T-cell (primary cell): ENCODE results near the gene SCPEP1. TPM values are rescaled to one million over a fixed set of nuclear protein-coding genes. Genes with fewer than 3 reads are reported as not detected.
A peak's percentile ranks its signal among the peaks of the same experiment; 100 is the strongest.
"Not testable (repeated sequence)": the region's sequence is repeated elsewhere in the genome, so short reads cannot be mapped to it uniquely, and the experiment has no call there.

Source experiments
- ATAC-seq, 4 experiments: fragments of 200-7000 bp in 3 of 4; fragments of 150-1000 bp in 1 of 4; cut with Tn5 transposase; replicated peaks in 1 of 4; 1 replicate in 3 of 4; 2 replicates in 1 of 4; pipeline ENCODE4 v1.10.0; 2021; ENCODE audit warnings: moderate library complexity in 3 of 4, mild to moderate bottlenecking in 2 of 4, moderate number of reproducible peaks in 1 of 4
- CTCF ChIA-PET, 2 donors: fragments of 300-600 bp; sonication (Branson Sonifier 250); formaldehyde crosslinking; loops; one replicate each; lab custom pipeline; 2022; ENCODE audit warnings: antibody characterized with exemption in 2 of 2; lab: Charles Lee
- POLR2A ChIA-PET, 2 donors: fragments of 300-600 bp; sonication (Branson Sonifier 250); formaldehyde crosslinking; loops; one replicate each; lab custom pipeline; 2022; ENCODE audit warnings: antibody characterized with exemption in 2 of 2; lab: Charles Lee
- DNase-seq, 35 experiments: peaks; one replicate each; pipeline versions ENCODE4 v3.0.0 to v3.0.0-alpha.2; 2013 to 2023
- H3K27ac ChIP-seq: one replicate; pipeline ENCODE4 v1.5.1; 2013; ENCODE audit warnings: low read length
- H3K27me3 ChIP-seq, 2 experiments: replicated peaks in 1 of 2; 1 replicate in 1 of 2; 2 replicates in 1 of 2; pipeline versions ENCODE4 v1.6.1 to v1.7.0; 2013; ENCODE audit warnings: low read length in 1 of 2, mixed read lengths in 1 of 2; ENCODE audit not compliant: control insufficient read depth in 2 of 2, insufficient read depth in 2 of 2; ENCODE audit errors: extremely low read depth in 1 of 2
- H3K36me3 ChIP-seq, 2 donors: 1 replicate in 1 of 2; 2 replicates in 1 of 2; pipeline versions ENCODE4 v1.6.1 to v1.7.0; 2013; ENCODE audit warnings: low read length in 1 of 2; ENCODE audit not compliant: control insufficient read depth in 2 of 2, insufficient read depth in 1 of 2; ENCODE audit errors: extremely low read depth in 1 of 2
- H3K4me1 ChIP-seq, 2 experiments: 1 replicate in 1 of 2; 2 replicates in 1 of 2; pipeline versions ENCODE4 v1.6.1 to v1.7.0; 2013; ENCODE audit warnings: low read length in 2 of 2, mixed read lengths in 1 of 2; ENCODE audit not compliant: insufficient read depth in 2 of 2, control insufficient read depth in 1 of 2; ENCODE audit errors: extremely low read depth in 1 of 2
- H3K4me3 ChIP-seq, 2 donors: 1 replicate in 1 of 2; 2 replicates in 1 of 2; pipeline versions ENCODE4 v1.5.1 to v1.7.0; 2013; ENCODE audit warnings: mild to moderate bottlenecking in 2 of 2, low read length in 1 of 2, moderate library complexity in 1 of 2; ENCODE audit not compliant: control insufficient read depth in 1 of 2; ENCODE audit errors: extremely low read depth in 1 of 2
- H3K9me3 ChIP-seq: 2 replicates; pipeline ENCODE4 v1.7.0; 2013
- H3K27ac Mint-ChIP-seq, 2 donors: one replicate each; pipeline ENCODE4 v1.8.0; 2020 to 2021; ENCODE audit warnings: mild to moderate bottlenecking in 2 of 2, mixed read lengths in 2 of 2
- H3K27me3 Mint-ChIP-seq, 2 donors: one replicate each; pipeline ENCODE4 v1.8.0; 2021 to 2022; ENCODE audit warnings: mixed read lengths in 2 of 2
- H3K36me3 Mint-ChIP-seq: one replicate; pipeline ENCODE4 v1.8.0; 2021; ENCODE audit warnings: mixed read lengths
- H3K4me1 Mint-ChIP-seq, 3 donors: one replicate each; pipeline ENCODE4 v1.8.0; 2020 to 2022; ENCODE audit warnings: mixed read lengths in 3 of 3, mild to moderate bottlenecking in 1 of 3
- H3K4me3 Mint-ChIP-seq, 3 donors: one replicate each; pipeline ENCODE4 v1.8.0; 2020 to 2022; ENCODE audit warnings: mild to moderate bottlenecking in 3 of 3, mixed read lengths in 3 of 3, moderate library complexity in 3 of 3
- H3K9me3 Mint-ChIP-seq, 3 donors: one replicate each; pipeline ENCODE4 v1.8.0; 2020 to 2022; ENCODE audit warnings: mixed read lengths in 3 of 3
- WGBS: methylation state at CpG from one replicate; pipeline ENCODE4 v1.1.5; 2013; ENCODE audit warnings: missing lambda C conversion rate; ENCODE audit not compliant: insufficient coverage; 5-methylcytosine and 5-hydroxymethylcytosine counted together
- total RNA-seq, 35 experiments: library from RNA in 6 of 35; stranded (reverse) in 6 of 35; fragments of 120-200 nt in 1 of 35; gene quantifications; one replicate each; pipeline versions ENCODE4 v1.2.1 to v1.2.4 and lab custom pipeline; 2013 to 2026

The SCPEP1 gene
- total RNA-seq, 5 donors from 2014 or later (not counting 1 experiment from before 2014, with no cell fraction given) = 18.4 to 24.2 (median 22.4) TPM

DNA sequence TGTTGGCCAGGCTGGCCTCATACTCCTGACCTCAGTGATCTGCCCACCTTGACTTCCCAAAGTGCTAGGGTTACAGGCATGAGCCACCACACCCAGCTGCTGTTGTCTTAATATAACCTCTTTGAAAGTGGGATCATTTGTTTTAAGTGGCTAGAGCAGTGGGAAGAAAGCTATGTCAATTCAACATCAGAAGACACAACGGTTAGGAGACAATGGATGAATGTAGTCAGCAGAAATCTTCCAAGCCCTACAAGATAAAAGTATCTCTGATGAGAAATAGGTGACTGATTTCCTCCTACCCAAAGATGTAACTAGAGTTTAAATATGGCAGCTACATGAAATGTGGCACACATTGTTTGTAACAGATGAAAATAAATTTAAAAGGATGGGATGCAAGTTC, 44.1 kb upstream of the SCPEP1 start:
- Histone ChIP-seq H3K27me3 (no peaks in the 10 kb centered on the region), H3K27ac (no peak overlapping the region), H3K4me1 (no peaks in the 10 kb centered on the region), H3K4me3 (no peak overlapping the region), H3K36me3 (peaks cover 8 to 29% of the 10 kb centered on the region in 2 donors), H3K9me3 (no peaks in the 10 kb centered on the region)
- no peak overlapping the region for H3K27ac Mint-ChIP-seq
- ChIA-PET POLR2A (interaction anchor here in 1 of 2 donors (0.9 kb wide), 1 partner anchor 20 kb away, joined by 3 read pairs; the partner anchor contains the start of gene TRIM25), CTCF (interaction anchor here in 1 of 2 donors (0.6 kb wide), 1 partner anchor 10 kb away, joined by 6 read pairs; no protein-coding TSS in a partner anchor)
- no peaks in the 10 kb centered on the region for H3K27me3 Mint-ChIP-seq
- H3K4me1 Mint-ChIP-seq = peaks cover 0 to 3% (median 2%) of the 10 kb centered on the region in 3 donors
- no peak overlapping the region for H3K4me3 Mint-ChIP-seq
- DNase-seq (no peak), ATAC-seq (no peak)
- peaks cover 0 to 6% (median 6%) of the 10 kb centered on the region in 3 donors for H3K9me3 Mint-ChIP-seq
- H3K36me3 Mint-ChIP-seq = peaks cover 35% of the 10 kb centered on the region
- no CpG with 5 or more reads among the region's 1 CpG for WGBS

DNA sequence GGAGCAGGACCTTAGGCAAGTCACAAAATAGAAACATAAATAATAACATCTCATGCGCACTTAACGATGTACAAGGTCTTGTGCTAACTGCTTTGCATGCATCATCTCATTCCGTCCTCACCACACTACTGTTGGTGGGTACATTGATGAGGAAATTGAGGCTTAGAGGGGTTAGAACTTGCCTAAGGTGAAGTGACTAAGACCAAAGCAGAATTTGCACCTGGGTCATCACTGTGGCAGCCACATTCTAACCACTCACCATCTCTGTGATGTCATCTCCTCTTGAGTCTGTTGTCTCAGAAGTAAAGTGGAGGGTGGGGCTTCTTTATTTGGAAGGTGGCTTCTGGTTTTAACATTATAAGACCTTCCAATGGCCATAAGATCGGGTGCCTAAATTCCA, 43.7 kb upstream of the SCPEP1 start:
- Histone ChIP-seq H3K9me3 (no peaks in the 10 kb centered on the region), H3K4me3 (no peak overlapping the region), H3K27ac (no peak overlapping the region), H3K36me3 (peaks cover 8 to 31% of the 10 kb centered on the region in 2 donors), H3K27me3 (no peaks in the 10 kb centered on the region), H3K4me1 (no peaks in the 10 kb centered on the region)
- H3K9me3 Mint-ChIP-seq = peaks cover 0 to 6% (median 5%) of the 10 kb centered on the region in 3 donors
- POLR2A ChIA-PET = no interaction called here
- peaks cover 0 to 3% (median 2%) of the 10 kb centered on the region in 3 donors for H3K4me1 Mint-ChIP-seq
- H3K4me3 Mint-ChIP-seq = no peak overlapping the region
- H3K27me3 Mint-ChIP-seq = no peaks in the 10 kb centered on the region
- peaks cover 39% of the 10 kb centered on the region for H3K36me3 Mint-ChIP-seq
- WGBS = no CpG with 5 or more reads among the region's 4 CpGs
- CTCF ChIA-PET = interaction anchor here in 1 of 2 donors (0.6 kb wide), 1 partner anchor 11 kb away, joined by 6 read pairs; no protein-coding TSS in a partner anchor
- H3K27ac Mint-ChIP-seq = no peak overlapping the region
- ATAC-seq (no peak), DNase-seq (peak in 1 of 35 experiments; percentile 17)

DNA sequence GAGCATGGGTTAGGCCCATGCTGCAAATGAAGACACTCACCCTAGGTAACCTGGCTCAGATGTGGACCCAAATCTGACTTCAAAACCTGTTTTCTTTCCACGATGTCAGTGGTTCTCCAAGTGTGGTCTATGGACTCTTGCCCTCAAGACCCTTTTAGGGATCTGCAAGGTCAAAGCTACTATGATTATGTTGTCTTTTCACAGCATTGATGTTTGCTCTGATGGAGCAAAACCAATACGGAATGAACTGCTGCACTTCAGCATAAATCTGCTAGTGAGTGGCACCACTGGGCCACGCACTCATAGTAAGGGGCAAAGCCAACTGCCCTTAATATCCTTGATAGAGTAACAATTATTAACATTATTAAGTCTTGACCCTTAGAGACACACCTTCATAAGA, 42.5 kb upstream of the SCPEP1 start:
- H3K4me1 Mint-ChIP-seq = peaks cover 0 to 3% (median 2%) of the 10 kb centered on the region in 3 donors
- no peaks in the 10 kb centered on the region for H3K9me3 ChIP-seq
- ChIA-PET POLR2A (no interaction called here), CTCF (no interaction called here)
- peaks cover 8 to 39% of the 10 kb centered on the region in 2 donors for H3K36me3 ChIP-seq
- no peak overlapping the region for H3K27ac ChIP-seq
- DNase-seq = no peak
- ATAC-seq = no peak
- H3K4me3 Mint-ChIP-seq = no peak overlapping the region
- H3K9me3 Mint-ChIP-seq = peaks cover 0 to 4% (median 0%) of the 10 kb centered on the region in 3 donors
- H3K36me3 Mint-ChIP-seq = peaks cover 43% of the 10 kb centered on the region
- H3K4me1 ChIP-seq = no peaks in the 10 kb centered on the region
- H3K4me3 ChIP-seq = no peak overlapping the region
- no peaks in the 10 kb centered on the region for H3K27me3 ChIP-seq
- no peak overlapping the region for H3K27ac Mint-ChIP-seq
- H3K27me3 Mint-ChIP-seq = no peaks in the 10 kb centered on the region
- WGBS = 71% methylated on average over 1 of the region's 3 CpGs

DNA sequence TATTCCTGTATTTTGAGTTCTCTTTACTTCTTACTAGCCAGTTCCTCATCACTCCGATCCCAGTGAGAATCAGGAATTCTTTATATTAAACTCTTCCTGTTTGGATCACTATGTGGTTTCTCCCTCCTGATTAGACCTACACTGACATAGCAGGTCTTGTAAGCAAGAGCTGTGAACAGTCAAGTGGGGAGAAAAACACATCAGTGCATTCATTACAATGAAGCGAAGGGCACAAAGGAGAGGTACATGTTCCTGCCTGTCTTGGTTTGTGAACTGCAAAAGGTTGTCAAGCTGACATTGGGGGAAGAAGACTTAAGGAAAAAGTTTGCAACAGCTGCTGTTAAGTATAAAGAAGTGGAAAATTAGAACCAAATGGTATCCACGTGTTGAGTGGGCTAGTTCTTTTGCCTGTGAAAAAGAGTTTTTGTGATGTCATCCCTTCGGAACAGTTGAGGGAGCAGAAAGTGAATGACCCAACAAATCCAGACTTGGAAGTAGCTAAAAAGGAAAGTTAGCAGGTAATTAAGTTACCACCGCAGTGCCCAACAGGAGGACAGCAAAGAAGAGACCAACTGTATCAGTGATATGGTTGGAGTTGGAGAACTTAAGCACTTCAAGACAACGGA, 41.1 kb upstream of the SCPEP1 start:
- no peaks in the 10 kb centered on the region for H3K4me1 ChIP-seq
- DNase-seq (no peak), ATAC-seq (no peak)
- H3K27ac ChIP-seq = no peak overlapping the region
- H3K9me3 Mint-ChIP-seq = no peaks in the 10 kb centered on the region
- WGBS = 73% methylated on average over 5 of the region's 6 CpGs
- ChIA-PET POLR2A (interaction anchor here in 1 of 2 donors (0.6 kb wide), 2 partner anchors 8 to 173 kb away, joined by 3 read pairs; no protein-coding TSS in a partner anchor), CTCF (interaction anchor here in 1 of 2 donors (1.2 kb wide), 1 partner anchor 117 kb away, joined by 3 read pairs; no protein-coding TSS in a partner anchor)
- no peaks in the 10 kb centered on the region for H3K27me3 ChIP-seq
- H3K36me3 ChIP-seq = peaks cover 16 to 50% of the 10 kb centered on the region in 2 donors
- no peaks in the 10 kb centered on the region for H3K27me3 Mint-ChIP-seq
- H3K36me3 Mint-ChIP-seq = peaks cover 51% of the 10 kb centered on the region
- H3K4me3 Mint-ChIP-seq = no peak overlapping the region
- H3K9me3 ChIP-seq = no peaks in the 10 kb centered on the region
- H3K4me1 Mint-ChIP-seq = peaks cover 0 to 3% (median 2%) of the 10 kb centered on the region in 3 donors
- H3K27ac Mint-ChIP-seq = no peak overlapping the region
- no peak overlapping the region for H3K4me3 ChIP-seq

DNA sequence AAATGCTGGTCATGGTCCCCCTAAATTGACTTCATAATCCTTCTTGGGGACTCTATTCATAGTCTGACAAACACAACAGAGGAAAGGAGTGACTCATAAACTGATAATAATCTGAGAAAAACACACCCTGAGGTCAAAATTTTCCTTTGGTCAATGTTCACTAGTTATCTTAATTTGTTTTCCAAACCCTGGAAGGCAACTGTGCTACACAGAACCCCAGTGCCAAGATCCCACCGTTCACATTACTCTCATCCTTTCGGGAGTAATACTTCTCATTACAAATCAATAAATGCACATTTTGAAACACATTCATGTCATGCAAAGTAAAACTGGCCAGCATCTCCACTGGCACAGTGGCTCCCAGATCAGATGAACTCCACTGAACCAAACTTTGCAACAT, 40.2 kb upstream of the SCPEP1 start:
- Mint-ChIP-seq H3K4me3 (no peak overlapping the region), H3K27me3 (no peaks in the 10 kb centered on the region), H3K36me3 (peaks cover 55% of the 10 kb centered on the region), H3K9me3 (no peaks in the 10 kb centered on the region), H3K27ac (no peak overlapping the region), H3K4me1 (peaks cover 0 to 3% (median 2%) of the 10 kb centered on the region in 3 donors)
- 86% methylated on average over 2 of the region's 2 CpGs for WGBS
- Histone ChIP-seq H3K4me3 (no peak overlapping the region), H3K9me3 (no peaks in the 10 kb centered on the region), H3K36me3 (peaks cover 16 to 59% of the 10 kb centered on the region in 2 donors), H3K27ac (no peak overlapping the region), H3K4me1 (no peaks in the 10 kb centered on the region), H3K27me3 (no peaks in the 10 kb centered on the region)
- DNase-seq = no peak
- ChIA-PET POLR2A (no interaction called here), CTCF (interaction anchor here in 1 of 2 donors (0.8 kb wide), 1 partner anchor 118 kb away, joined by 3 read pairs; no protein-coding TSS in a partner anchor)
- no peak for ATAC-seq

DNA sequence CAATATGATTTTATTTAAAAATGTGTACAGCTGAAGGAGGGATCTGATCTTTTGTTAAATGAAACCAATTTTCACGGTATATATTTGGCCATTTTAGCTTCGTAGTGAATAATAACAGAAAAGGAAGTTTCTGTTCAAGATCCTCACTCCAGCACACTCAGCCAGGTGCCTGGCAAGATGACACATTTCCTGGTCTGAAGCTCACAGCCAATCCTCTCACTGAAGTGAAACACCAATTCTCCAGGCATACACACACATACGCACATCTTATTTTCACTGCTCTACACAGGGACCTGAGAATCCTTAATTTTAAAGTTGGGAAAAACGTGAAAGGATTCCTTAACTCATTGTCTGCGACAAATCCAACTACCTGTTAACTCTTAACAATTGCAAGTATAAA, 39.7 kb upstream of the SCPEP1 start:
- H3K27me3 ChIP-seq, H3K27ac Mint-ChIP-seq, H3K4me1 ChIP-seq, H3K4me3 ChIP-seq, H3K9me3 Mint-ChIP-seq, H3K4me3 Mint-ChIP-seq, H3K9me3 ChIP-seq, ATAC-seq, H3K4me1 Mint-ChIP-seq, H3K27me3 Mint-ChIP-seq, POLR2A ChIA-PET, H3K27ac ChIP-seq, DNase-seq: not testable (repeated sequence)
- WGBS = no CpG with 5 or more reads among the region's 5 CpGs
- CTCF ChIA-PET = interaction anchor here in 1 of 2 donors (0.8 kb wide), 1 partner anchor 119 kb away, joined by 3 read pairs; no protein-coding TSS in a partner anchor
- H3K36me3 ChIP-seq = peaks cover 16 to 63% of the 10 kb centered on the region in 2 donors
- H3K36me3 Mint-ChIP-seq = peaks cover 58% of the 10 kb centered on the region
